DMS153 treated with DMSO at 0.1 percent for 48 hours (cell line): Measurements from ENCODE around the gene PCBP2.
"Not testable (repeated sequence)": the region's sequence is repeated elsewhere in the genome, so short reads cannot be mapped to it uniquely, and the experiment has no call there.

Experiments used
- DNase-seq: peaks from one replicate; lab custom pipeline; 2025; ENCODE audit not compliant: unreplicated experiment; lab: John Stamatoyannopoulos, UW

The PCBP2 gene

GRCh38 chr12:53451661-53452158 is at the start of gene PCBP2:
PCBP2 (plus strand) TSS chr12:53452102; CDS start chr12:53454801, 2,699 bp downstream.
- DNase-seq: peak; percentile 98

- not testable (repeated sequence) for DNase-seq
Measured at GRCh38 chr12:53402351-53402750, 49.6 kb upstream of the PCBP2 start.

GRCh38 chr12:53402871-53403270 is 49.0 kb upstream of the PCBP2 start:
- no peak for DNase-seq

GRCh38 chr12:53410951-53411350 is 41.0 kb upstream of the PCBP2 start:
- no peak for DNase-seq

GRCh38 chr12:53413485-53414204 is 38.3 kb upstream of the PCBP2 start:
- no peak for DNase-seq

GRCh38 chr12:53414756-53415417 is 37.0 kb upstream of the PCBP2 start:
- DNase-seq: no peak

- DNase-seq: not testable (repeated sequence)
Measured at GRCh38 chr12:53415752-53416389, 36.0 kb upstream of the PCBP2 start.

- not testable (repeated sequence) for DNase-seq
Measured at GRCh38 chr12:53417291-53417816, 34.5 kb upstream of the PCBP2 start.

GRCh38 chr12:53418221-53418620 is 33.7 kb upstream of the PCBP2 start:
- no peak for DNase-seq

GRCh38 chr12:53419756-53420155 is 32.1 kb upstream of the PCBP2 start:
- no peak for DNase-seq

- not testable (repeated sequence) for DNase-seq
Measured at GRCh38 chr12:53422247-53422646, 29.7 kb upstream of the PCBP2 start.

- no peak for DNase-seq
Measured at GRCh38 chr12:53423597-53423996, 28.3 kb upstream of the PCBP2 start, which contains the start of gene AMHR2. AMHR2 (plus strand) TSS chr12:53423855; CDS start chr12:53423935, 80 bp downstream.

GRCh38 chr12:53424626-53425514 is 27.0 kb upstream of the PCBP2 start:
- no peak for DNase-seq

- DNase-seq: no peak
Measured at GRCh38 chr12:53425515-53426150, 26.3 kb upstream of the PCBP2 start.

GRCh38 chr12:53427905-53428594 is 23.9 kb upstream of the PCBP2 start:
- DNase-seq: no peak

GRCh38 chr12:53428741-53429140 is 23.2 kb upstream of the PCBP2 start:
- no peak for DNase-seq

- no peak for DNase-seq
Measured at GRCh38 chr12:53430116-53430515, 21.8 kb upstream of the PCBP2 start.

- DNase-seq: no peak
Measured at GRCh38 chr12:53431187-53431586, 20.7 kb upstream of the PCBP2 start.

- DNase-seq: not testable (repeated sequence)
Measured at GRCh38 chr12:53435326-53435725, 16.6 kb upstream of the PCBP2 start.
